GM06990 (cell line): ENCODE data around the gene KIFBP.
"Not testable (repeated sequence)": the region's sequence is repeated elsewhere in the genome, so short reads cannot be mapped to it uniquely, and the experiment has no call there.

Experiments
- DNase-seq: peaks from one replicate; pipeline ENCODE4 v3.0.0-alpha.2; 2011; ENCODE audit not compliant: insufficient read length; ENCODE audit errors: extremely low read depth
- H3K27me3 ChIP-seq: replicated peaks from 2 replicates; pipeline ENCODE4 v1.6.0; 2011; ENCODE audit warnings: low read length; ENCODE audit not compliant: control insufficient read depth, insufficient read depth
- H3K36me3 ChIP-seq: 2 replicates; pipeline ENCODE4 v1.5.1; 2011; ENCODE audit warnings: low read length; ENCODE audit not compliant: control insufficient read depth, insufficient read depth
- H3K4me3 ChIP-seq: replicated peaks from 2 replicates; pipeline ENCODE4 v1.5.1; 2011; ENCODE audit warnings: low read depth, mild to moderate bottlenecking, control low read depth, low read length
- TF ChIP-seq, protein P1 (sequence below): IDR thresholded peaks from 2 replicates; pipeline ENCODE4 v1.5.1; 2011; ENCODE audit warnings: low read length, control low read depth, mild to moderate bottlenecking, inconsistent platforms; ENCODE audit not compliant: insufficient read depth, poor library complexity, severe bottlenecking

The KIFBP gene

DNA sequence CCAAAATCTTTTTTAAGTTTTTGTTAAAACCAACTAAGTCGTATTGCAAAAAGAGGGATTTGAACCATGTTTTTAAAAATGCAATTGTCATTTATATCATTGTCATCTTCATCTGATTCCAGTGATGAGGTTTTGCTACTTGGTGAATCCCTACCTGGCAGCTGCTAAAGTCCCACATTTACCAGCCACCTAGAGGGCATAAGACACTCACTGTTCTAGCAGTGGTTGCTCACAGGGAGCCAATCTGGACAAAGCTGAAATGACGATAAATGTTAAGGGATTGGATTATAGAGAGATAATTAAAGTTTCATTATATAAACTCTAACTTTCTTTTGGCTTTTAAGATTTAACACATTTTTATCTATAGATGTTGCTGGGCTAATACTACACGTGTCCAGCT, 18.7 kb downstream of the KIFBP start:
- TF ChIP-seq, protein P1, sequence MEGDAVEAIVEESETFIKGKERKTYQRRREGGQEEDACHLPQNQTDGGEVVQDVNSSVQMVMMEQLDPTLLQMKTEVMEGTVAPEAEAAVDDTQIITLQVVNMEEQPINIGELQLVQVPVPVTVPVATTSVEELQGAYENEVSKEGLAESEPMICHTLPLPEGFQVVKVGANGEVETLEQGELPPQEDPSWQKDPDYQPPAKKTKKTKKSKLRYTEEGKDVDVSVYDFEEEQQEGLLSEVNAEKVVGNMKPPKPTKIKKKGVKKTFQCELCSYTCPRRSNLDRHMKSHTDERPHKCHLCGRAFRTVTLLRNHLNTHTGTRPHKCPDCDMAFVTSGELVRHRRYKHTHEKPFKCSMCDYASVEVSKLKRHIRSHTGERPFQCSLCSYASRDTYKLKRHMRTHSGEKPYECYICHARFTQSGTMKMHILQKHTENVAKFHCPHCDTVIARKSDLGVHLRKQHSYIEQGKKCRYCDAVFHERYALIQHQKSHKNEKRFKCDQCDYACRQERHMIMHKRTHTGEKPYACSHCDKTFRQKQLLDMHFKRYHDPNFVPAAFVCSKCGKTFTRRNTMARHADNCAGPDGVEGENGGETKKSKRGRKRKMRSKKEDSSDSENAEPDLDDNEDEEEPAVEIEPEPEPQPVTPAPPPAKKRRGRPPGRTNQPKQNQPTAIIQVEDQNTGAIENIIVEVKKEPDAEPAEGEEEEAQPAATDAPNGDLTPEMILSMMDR, result peak; percentile 30
- DNase-seq, result no peak
- no peak overlapping the region for H3K4me3 ChIP-seq
- no peaks in the 10 kb centered on the region for H3K27me3 ChIP-seq
- no peaks in the 10 kb centered on the region; the same call in 1 of the 2 replicates for H3K36me3 ChIP-seq

- no peak overlapping the region for H3K4me3 ChIP-seq
- H3K27me3 ChIP-seq, result no peaks in the 10 kb centered on the region
- no peaks in the 10 kb centered on the region; the same call in none of the 2 replicates for H3K36me3 ChIP-seq
- TF ChIP-seq, protein P1, result no peak
- no peak for DNase-seq
Observed at GRCh38 chr10:69009360-69009759, 20.8 kb downstream of the KIFBP start.

- Histone ChIP-seq H3K4me3 (no peak overlapping the region), H3K27me3 (no peaks in the 10 kb centered on the region), H3K36me3 (no peaks in the 10 kb centered on the region; the same call in none of the 2 replicates)
- TF ChIP-seq, protein P1, result no peak
- DNase-seq, result no peak
Observed at GRCh38 chr10:69010151-69010640, 21.6 kb downstream of the KIFBP start.

DNA sequence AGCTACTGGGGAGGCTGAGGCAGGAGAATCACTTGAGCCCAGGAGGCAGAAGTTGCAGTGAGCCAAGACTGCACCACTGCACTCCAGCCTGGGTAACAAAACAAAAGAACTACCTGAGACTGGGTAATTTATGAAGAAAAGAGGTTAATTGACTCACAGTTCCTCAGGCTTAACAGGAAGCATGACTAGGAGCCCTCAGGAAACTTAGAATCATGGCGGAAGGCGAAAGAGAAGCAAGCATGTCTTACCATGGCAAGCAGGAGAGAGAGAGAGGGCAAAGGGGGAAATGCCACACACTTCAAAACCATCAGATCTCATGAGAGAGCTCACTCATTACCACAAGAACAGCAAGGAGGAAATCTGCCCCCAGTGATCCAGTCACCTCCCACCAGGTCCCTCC, 24.2 kb downstream of the KIFBP start:
- not testable (repeated sequence) for H3K36me3 ChIP-seq, H3K4me3 ChIP-seq, H3K27me3 ChIP-seq, DNase-seq

GRCh38 chr10:69014171-69014570, 25.6 kb downstream of the KIFBP start:
- H3K36me3 ChIP-seq, result no peaks in the 10 kb centered on the region; the same call in 1 of the 2 replicates
- no peak for DNase-seq
- TF ChIP-seq, protein P1, result no peak

GRCh38 chr10:69018613-69019012, 30.0 kb downstream of the KIFBP start:
- TF ChIP-seq, protein P1, result no peak
- no peak overlapping the region for H3K4me3 ChIP-seq
- no peaks in the 10 kb centered on the region; the same call in 1 of the 2 replicates for H3K36me3 ChIP-seq
- no peak for DNase-seq
- H3K27me3 ChIP-seq, result no peaks in the 10 kb centered on the region

More at GRCh38 chr10:69014171-69014570, 25.6 kb downstream of the KIFBP start:
- Histone ChIP-seq H3K27me3 (no peaks in the 10 kb centered on the region), H3K4me3 (no peak overlapping the region)
